ENCODE measurements around the gene SLC22A23. TPM values are rescaled to one million over a fixed set of nuclear protein-coding genes. Genes with fewer than 3 reads are reported as not detected.

Gene SLC22A23
- total and polyA plus RNA-seq, 2 donors (not counting 1 experiment from before 2014, with no cell fraction given): 0.18 to 1.4 TPM

DNA sequence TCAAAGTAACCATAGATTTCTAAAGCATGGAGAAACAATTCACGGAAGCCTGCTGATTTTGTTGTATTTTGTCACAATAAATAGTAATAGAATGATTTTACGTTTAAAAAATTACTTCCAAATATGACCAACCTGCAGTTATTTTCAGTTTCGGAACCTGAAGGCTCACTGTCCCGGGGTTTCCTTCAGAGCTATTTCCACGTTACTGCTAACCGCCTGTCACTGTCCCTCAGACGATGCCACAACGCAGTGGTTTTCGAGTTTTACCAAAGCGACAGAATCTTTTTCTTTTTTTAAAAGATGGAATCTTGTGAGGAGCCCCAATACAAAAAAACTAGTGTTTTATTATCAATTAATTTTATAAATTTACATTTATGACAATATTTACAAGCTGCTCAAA, 157.6 kb downstream of the SLC22A23 start:
- peaks cover 5% of the 10 kb centered on the region for H3K9me3 Mint-ChIP-seq (ENCODE audit: insufficient read depth)
- DNase-seq: no peak
- H3K4me3 Mint-ChIP-seq: no peak overlapping the region
- Histone ChIP-seq H3K27me3 (replicated peaks in 1 of 4; ENCODE audit: control extremely low read depth in 1 of 4, control insufficient read depth in 3 of 4, insufficient read depth in 4 of 4, low read length in 3 of 4) (peaks cover 0 to 18% (median 0%) of the 10 kb centered on the region in 4 experiments), H3K4me1 (ENCODE audit: control insufficient read depth in 2 of 2, insufficient read depth in 2 of 2, low read length in 2 of 2) (no peaks in the 10 kb centered on the region), H3K27ac (ENCODE audit: low read length in 2 of 2) (no peak overlapping the region), H3K9me3 (ENCODE audit: control extremely low read depth in 1 of 3, control insufficient read depth in 2 of 3, insufficient read depth in 1 of 3, low read length in 2 of 3) (peaks cover 0 to 3% (median 0%) of the 10 kb centered on the region in 3 donors), H3K4me3 (ENCODE audit: control extremely low read depth in 1 of 5, extremely low read depth in 1 of 5, insufficient read depth in 1 of 5, low read depth in 2 of 5, low read length in 4 of 5) (no peak overlapping the region), H3K4me2 (replicated peaks; ENCODE audit: low read depth, low read length, poor library complexity, severe bottlenecking) (no peak overlapping the region), H4K20me1 (ENCODE audit: control insufficient read depth, insufficient read depth, low read length, poor library complexity, severe bottlenecking) (no peaks in the 10 kb centered on the region), H3K36me3 (replicated peaks in 1 of 2; ENCODE audit: control extremely low read depth in 1 of 2, control insufficient read depth in 1 of 2, extremely low read depth in 1 of 2, insufficient read depth in 2 of 2, low read length in 1 of 2) (no peaks in the 10 kb centered on the region), H3K79me2 (ENCODE audit: control insufficient read depth, insufficient read depth, low read length) (no peaks in the 10 kb centered on the region), H3K9ac (ENCODE audit: low read length) (no peak overlapping the region), H2AFZ (ENCODE audit: insufficient read depth, low read depth, low read length, poor library complexity, severe bottlenecking) (no peak overlapping the region)
- peaks cover 53% of the 10 kb centered on the region for H3K27me3 Mint-ChIP-seq
- 67% methylated on average over 3 of the region's 10 CpGs for WGBS (ENCODE audit: insufficient coverage)
- no peak for ATAC-seq (ENCODE audit: low read depth)
- no peak overlapping the region for H3K27ac Mint-ChIP-seq
- ChIA-PET CTCF (interaction anchor here (1.3 kb wide), 1 partner anchor 20 kb away, joined by 4 read pairs; no protein-coding TSS in a partner anchor), POLR2A (no interaction called here)
- H3K4me1 Mint-ChIP-seq: no peaks in the 10 kb centered on the region
- intact Hi-C loops (cut with micrococcal nuclease): no loop called here
- no peak for TF ChIP-seq EZH2 (IDR thresholded peaks at IDR 0.05; ENCODE audit: borderline replicate concordance, insufficient read depth, low read depth, low read length, poor library complexity, severe bottlenecking)
- TF ChIP-seq, protein P1, sequence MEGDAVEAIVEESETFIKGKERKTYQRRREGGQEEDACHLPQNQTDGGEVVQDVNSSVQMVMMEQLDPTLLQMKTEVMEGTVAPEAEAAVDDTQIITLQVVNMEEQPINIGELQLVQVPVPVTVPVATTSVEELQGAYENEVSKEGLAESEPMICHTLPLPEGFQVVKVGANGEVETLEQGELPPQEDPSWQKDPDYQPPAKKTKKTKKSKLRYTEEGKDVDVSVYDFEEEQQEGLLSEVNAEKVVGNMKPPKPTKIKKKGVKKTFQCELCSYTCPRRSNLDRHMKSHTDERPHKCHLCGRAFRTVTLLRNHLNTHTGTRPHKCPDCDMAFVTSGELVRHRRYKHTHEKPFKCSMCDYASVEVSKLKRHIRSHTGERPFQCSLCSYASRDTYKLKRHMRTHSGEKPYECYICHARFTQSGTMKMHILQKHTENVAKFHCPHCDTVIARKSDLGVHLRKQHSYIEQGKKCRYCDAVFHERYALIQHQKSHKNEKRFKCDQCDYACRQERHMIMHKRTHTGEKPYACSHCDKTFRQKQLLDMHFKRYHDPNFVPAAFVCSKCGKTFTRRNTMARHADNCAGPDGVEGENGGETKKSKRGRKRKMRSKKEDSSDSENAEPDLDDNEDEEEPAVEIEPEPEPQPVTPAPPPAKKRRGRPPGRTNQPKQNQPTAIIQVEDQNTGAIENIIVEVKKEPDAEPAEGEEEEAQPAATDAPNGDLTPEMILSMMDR (IDR thresholded peaks at IDR 0.05): no peak

DNA sequence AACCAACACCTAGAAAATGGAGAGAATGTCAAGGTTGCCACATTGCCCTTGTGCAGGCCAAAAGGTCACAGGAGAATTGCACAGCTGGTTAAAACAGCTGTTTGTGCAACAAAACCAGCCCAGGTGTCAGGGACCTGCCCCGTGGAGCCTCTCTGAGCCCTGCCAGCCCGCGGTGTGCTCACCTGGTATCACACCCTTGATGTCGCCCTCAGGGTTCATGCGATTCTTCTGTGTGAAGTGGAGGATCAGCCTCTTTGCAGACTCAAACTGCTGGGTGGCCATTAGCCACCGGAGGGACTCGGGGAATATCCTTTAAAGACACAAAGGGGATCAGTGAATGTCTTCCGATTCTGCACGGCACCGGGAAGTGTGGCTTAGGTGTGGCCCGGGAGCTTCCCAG, 158.9 kb downstream of the SLC22A23 start:
- Histone ChIP-seq H3K36me3 (replicated peaks in 1 of 2; ENCODE audit: control extremely low read depth in 1 of 2, control insufficient read depth in 1 of 2, extremely low read depth in 1 of 2, insufficient read depth in 2 of 2, low read length in 1 of 2) (no peaks in the 10 kb centered on the region), H3K27me3 (replicated peaks in 1 of 4; ENCODE audit: control extremely low read depth in 1 of 4, control insufficient read depth in 3 of 4, insufficient read depth in 4 of 4, low read length in 3 of 4) (peaks cover 0 to 14% (median 0%) of the 10 kb centered on the region in 4 experiments), H3K4me3 (ENCODE audit: control extremely low read depth in 1 of 5, extremely low read depth in 1 of 5, insufficient read depth in 1 of 5, low read depth in 2 of 5, low read length in 4 of 5) (no peak overlapping the region), H3K9ac (ENCODE audit: low read length) (no peak overlapping the region), H3K4me1 (ENCODE audit: control insufficient read depth in 2 of 2, insufficient read depth in 2 of 2, low read length in 2 of 2) (no peaks in the 10 kb centered on the region), H3K4me2 (replicated peaks; ENCODE audit: low read depth, low read length, poor library complexity, severe bottlenecking) (no peak overlapping the region), H3K9me3 (ENCODE audit: control extremely low read depth in 1 of 3, control insufficient read depth in 2 of 3, insufficient read depth in 1 of 3, low read length in 2 of 3) (no peaks in the 10 kb centered on the region), H3K79me2 (ENCODE audit: control insufficient read depth, insufficient read depth, low read length) (no peaks in the 10 kb centered on the region), H4K20me1 (ENCODE audit: control insufficient read depth, insufficient read depth, low read length, poor library complexity, severe bottlenecking) (no peaks in the 10 kb centered on the region), H2AFZ (ENCODE audit: insufficient read depth, low read depth, low read length, poor library complexity, severe bottlenecking) (no peak overlapping the region), H3K27ac (ENCODE audit: low read length in 2 of 2) (no peak overlapping the region)
- POLR2A ChIA-PET: no interaction called here
- intact Hi-C loops (cut with micrococcal nuclease): no loop called here
- Mint-ChIP-seq H3K4me3 (no peak overlapping the region), H3K27me3 (peaks cover 39% of the 10 kb centered on the region), H3K4me1 (no peaks in the 10 kb centered on the region), H3K9me3 (ENCODE audit: insufficient read depth) (peaks cover 5% of the 10 kb centered on the region), H3K27ac (no peak overlapping the region)
- WGBS (ENCODE audit: insufficient coverage): 92% methylated on average over 11 of the region's 11 CpGs
- ATAC-seq (ENCODE audit: low read depth) (no peak), DNase-seq (no peak)
- CTCF ChIA-PET: interaction anchor here (1.3 kb wide), 1 partner anchor 18 kb away, joined by 4 read pairs; no protein-coding TSS in a partner anchor
- no peak for TF ChIP-seq EZH2 (IDR thresholded peaks at IDR 0.05; ENCODE audit: borderline replicate concordance, insufficient read depth, low read depth, low read length, poor library complexity, severe bottlenecking)
- TF ChIP-seq, protein P1 (IDR thresholded peaks at IDR 0.05): no peak
